HepG2 (cell line): ENCODE measurements around the gene ESR2. TPM values are rescaled to one million over a fixed set of nuclear protein-coding genes. Genes with fewer than 3 reads are reported as not detected.

Source experiments
- ATAC-seq: fragments of 200-7000 bp; cut with Tn5 transposase; 3 replicates; pipeline ENCODE4 v1.9.1; 2020; ENCODE audit warnings: mild to moderate bottlenecking, moderate library complexity
- BruUV-seq: library from RNA; stranded (reverse); fragments of 400-500 nt; replicated peaks from 2 replicates; lab custom pipeline; 2021; lab: Mats Ljungman, UMichigan
- CTCF ChIA-PET: fragments of 300-600 bp; formaldehyde crosslinking; extraction: SDS; loops from one replicate; lab custom pipeline; 2021; ENCODE audit warnings: low total read pairs, inconsistent platforms, low intra/inter-chr PET ratio; lab: Yijun Ruan, JAX
- POLR2A ChIA-PET: fragments of 350-600 bp; sonication (Branson Sonifier 250); formaldehyde crosslinking; loops from one replicate; lab custom pipeline; 2020; ENCODE audit warnings: antibody characterized with exemption, inconsistent platforms; lab: Yijun Ruan, JAX
- DNase-seq: peaks from one replicate; pipeline ENCODE4 v3.0.0-alpha.2; 2015; ENCODE audit warnings: low spot score
- FAIRE-seq: peaks from 3 replicates; lab custom pipeline; 2011; peaks lifted over from hg19 to GRCh38; lab: Jason Lieb, UNC
- H2AFZ ChIP-seq: one replicate; pipeline ENCODE4 v1.6.1; 2011; ENCODE audit warnings: low read length, inconsistent platforms
- H3K27ac ChIP-seq: fragments of 300-600 bp; 3 replicates; pipeline ENCODE4 v1.8.0; 2011; ENCODE audit warnings: mixed run types, mild to moderate bottlenecking, mixed read lengths, low read length, inconsistent platforms; ENCODE audit not compliant: insufficient read depth; ENCODE audit errors: extremely low read length
- H3K27me3 ChIP-seq, 2 experiments: fragments of 200-600 bp in 1 of 2; 2 replicates in 1 of 2; 3 replicates in 1 of 2; pipeline versions ENCODE4 v1.6.0 to v1.8.0; 2011; ENCODE audit warnings: low read length in 2 of 2, mild to moderate bottlenecking in 2 of 2, moderate library complexity in 2 of 2, inconsistent platforms in 1 of 2; ENCODE audit not compliant: insufficient read depth in 2 of 2, control insufficient read depth in 1 of 2
- H3K36me3 ChIP-seq, 2 experiments: fragments of 200-600 bp in 1 of 2; replicated peaks in 1 of 2; 2 replicates in 1 of 2; 3 replicates in 1 of 2; pipeline versions ENCODE4 v1.5.1 to v1.8.0; 2011; ENCODE audit warnings: low read length in 2 of 2, inconsistent platforms in 1 of 2; ENCODE audit not compliant: insufficient read depth in 2 of 2, control insufficient read depth in 1 of 2
- H3K4me1 ChIP-seq: 2 replicates; pipeline ENCODE4 v1.5.1; 2012; ENCODE audit warnings: low read length, inconsistent platforms; ENCODE audit not compliant: insufficient read depth
- H3K4me2 ChIP-seq: 2 replicates; pipeline ENCODE4 v1.6.0; 2011; ENCODE audit warnings: low read depth, low read length, inconsistent platforms
- H3K4me3 ChIP-seq, 3 experiments: fragments of 200-600 bp in 1 of 3; sonication (generic), shearing (Covaris generic) in 1 of 3; replicated peaks in 1 of 3; 2 replicates each; pipeline ENCODE4 v1.5.1; 2011 to 2016; ENCODE audit warnings: low read length in 3 of 3, inconsistent platforms in 2 of 3, low read depth in 2 of 3, mild to moderate bottlenecking in 2 of 3, control low read depth in 1 of 3, mixed read lengths in 1 of 3; ENCODE audit not compliant: insufficient read depth in 1 of 3
- H3K79me2 ChIP-seq: one replicate; pipeline ENCODE4 v1.6.1; 2011; ENCODE audit warnings: low read length, inconsistent platforms; ENCODE audit not compliant: insufficient read depth
- H3K9ac ChIP-seq: 2 replicates; pipeline ENCODE4 v1.6.0; 2011; ENCODE audit warnings: mild to moderate bottlenecking, low read depth, low read length, inconsistent platforms; ENCODE audit not compliant: insufficient read depth
- H3K9me3 ChIP-seq: 2 replicates; pipeline ENCODE4 v1.5.1; 2012; ENCODE audit warnings: mild to moderate bottlenecking, low read length
- H4K20me1 ChIP-seq: 2 replicates; pipeline ENCODE4 v1.6.0; 2011; ENCODE audit warnings: inconsistent platforms, mild to moderate bottlenecking, low read length, moderate library complexity; ENCODE audit not compliant: insufficient read depth
- ZC3H13 ChIP-seq: sonication (generic); formaldehyde crosslinking; IDR thresholded peaks from 2 replicates; pipeline ENCODE4 v1.8.1; 2023; ENCODE audit warnings: mild to moderate bottlenecking, missing genetic modification reagents, moderate library complexity
- ZNF7 ChIP-seq: IDR thresholded peaks from 2 replicates; pipeline ENCODE4 v1.6.1; 2016; ENCODE audit warnings: missing biosample characterization, missing genetic modification reagents
- WGBS: methylation state at CpG from one replicate; pipeline ENCODE4 v1.1.6; 2017; ENCODE audit warnings: low lambda C conversion rate; 5-methylcytosine and 5-hydroxymethylcytosine counted together
- in situ Hi-C: cut with HindIII; loops from 2 replicates; pipeline ENCODE4 v1.10.0; 2017; ENCODE audit warnings: low pct_unique_long_range_greater_than_20kb; ENCODE audit not compliant: extremely low pct_ligation_motif_present
- intact Hi-C: fragments of 100-400 bp; cut with micrococcal nuclease; formaldehyde crosslinking; loops from one replicate; pipeline ENCODE4 v1.10.0; 2022; ENCODE audit not compliant: unreplicated experiment
- polyA plus RNA-seq, 8 experiments: library from polyadenylated mRNA; depleted of rRNA in 3 of 8; stranded (reverse) in 7 of 8; unstranded in 1 of 8; fragments of >200 nt; fragmentation: Illumina TruSeq in 4 of 8; extraction: Trizol in 4 of 8; gene quantifications; 2 replicates each; pipeline versions ENCODE4 v1.2.1 to v1.2.3, GENCODE V29; 2011 to 2016; ENCODE audit warnings: low read depth in 4 of 8, missing spikeins in 1 of 8, mixed read lengths in 1 of 8; ENCODE audit not compliant: insufficient read depth in 1 of 8
- total RNA-seq, 5 experiments: library from RNA; depleted of rRNA; stranded (reverse); fragments of >200 nt; fragmentation: Illumina TruSeq; extraction: Trizol; gene quantifications; 2 replicates each; pipeline ENCODE4 v1.2.3, GENCODE V29; 2016; ENCODE audit warnings: low read depth in 1 of 5

The ESR2 gene
- total and polyA plus RNA-seq, 2 of the 13 experiments (the other 11 are each of a cell fraction or from before 2014, with no cell fraction given): 0.01 to 0.04 TPM

- ChIA-PET CTCF (no interaction called here), POLR2A (no interaction called here)
- in situ Hi-C loops (no loop called here), intact Hi-C loops (no loop called here)
- Histone ChIP-seq H3K36me3 (peaks cover 1 to 10% of the 10 kb centered on the region in 2 experiments; a peak in 4 of 5 replicates), H3K79me2 (no peaks in the 10 kb centered on the region), H4K20me1 (no peaks in the 10 kb centered on the region), H3K9ac (no peak overlapping the region), H3K9me3 (no peaks in the 10 kb centered on the region), H3K27ac (no peak overlapping the region), H3K27me3 (no peaks in the 10 kb centered on the region), H2AFZ (no peak overlapping the region), H3K4me3 (no peak overlapping the region), H3K4me1 (no peaks in the 10 kb centered on the region), H3K4me2 (no peak overlapping the region)
- DNase-seq (no peak), FAIRE-seq (no peak), ATAC-seq (no peak)
- TF ChIP-seq ZNF7 (CRISPR knock-in tag): no peak
- WGBS: 94% methylated on average over 2 of the region's 2 CpGs
- BruUV-seq: no TSS peak
Observed at GRCh38 chr14:64125270-64125669, 168.9 kb downstream of the ESR2 start.

GRCh38 chr14:64123241-64123822 lies 170.8 kb downstream of the ESR2 start:
- ChIA-PET CTCF (no interaction called here), POLR2A (no interaction called here)
- H3K9me3 ChIP-seq: no peaks in the 10 kb centered on the region
- in situ Hi-C loops: no loop called here
- no peaks in the 10 kb centered on the region for H3K4me1 ChIP-seq
- H3K4me2 ChIP-seq: no peak overlapping the region
- H2AFZ ChIP-seq: no peak overlapping the region
- BruUV-seq: no TSS peak
- H3K27me3 ChIP-seq: no peaks in the 10 kb centered on the region
- DNase-seq: no peak
- 89% methylated on average over 5 of the region's 5 CpGs for WGBS
- H4K20me1 ChIP-seq: no peaks in the 10 kb centered on the region
- no peak for TF ChIP-seq ZC3H13 (CRISPR knock-in tag)
- no peak overlapping the region for H3K4me3 ChIP-seq
- H3K79me2 ChIP-seq: no peaks in the 10 kb centered on the region
- ATAC-seq: no peak
- H3K9ac ChIP-seq: no peak overlapping the region
- FAIRE-seq: no peak
- peaks cover 1 to 10% of the 10 kb centered on the region in 2 experiments; a peak in 4 of 5 replicates for H3K36me3 ChIP-seq
- intact Hi-C loops: no loop called here
- H3K27ac ChIP-seq: no peak overlapping the region
